Dermis blood vessel endothelial cell (primary cell): ENCODE results near the gene P3R3URF. TPM values are rescaled to one million over a fixed set of nuclear protein-coding genes. Genes with fewer than 3 reads are reported as not detected.
A peak's percentile ranks its signal among the peaks of the same experiment; 100 is the strongest.

ENCODE experiments used
- DNase-seq: peaks from one replicate; pipeline ENCODE4 v3.0.0; 2010
- total RNA-seq: library from RNA; depleted of rRNA; stranded (reverse); fragments of >200 nt; gene quantifications from 2 replicates; pipeline ENCODE4 v1.2.3, GENCODE V29; 2014

Gene P3R3URF
- total RNA-seq, 1 donor from 2014 or later: not detected

- peak; percentile 52 for DNase-seq
These were observed 44.4 kb downstream of the P3R3URF start for GRCh38 chr1:46131712-46132528.

- peak; percentile 30 for DNase-seq
These were observed 45.2 kb downstream of the P3R3URF start for GRCh38 chr1:46131093-46131492.

- no peak for DNase-seq
These were observed 45.7 kb downstream of the P3R3URF start for GRCh38 chr1:46130606-46131005.

GRCh38 chr1:46130121-46130520 is 46.2 kb downstream of the P3R3URF start:
- peak; percentile 28 for DNase-seq

- DNase-seq: no peak
These were observed 47.9 kb downstream of the P3R3URF start for GRCh38 chr1:46128344-46128743.

Other genes starting within 250 kb of the P3R3URF start
- 15.8 and 21.0 TPM in 2 replicates for gene PIK3R3, start 43.9 kb downstream of the P3R3URF start, total RNA-seq
- gene TSPAN1, start 1.4 kb downstream of the P3R3URF start, total RNA-seq: 0.28 and 0.68 TPM in 2 replicates
- gene POMGNT1, start 21.9 kb upstream of the P3R3URF start, total RNA-seq: 42.4 and 52.3 TPM in 2 replicates
- 1.8 and 2.2 TPM in 2 replicates for gene LURAP1, start 26.8 kb upstream of the P3R3URF start, total RNA-seq
- 2.0 and 11.2 TPM in 2 replicates for gene RAD54L, start 71.3 kb upstream of the P3R3URF start, total RNA-seq
- 76.6 and 85.2 TPM in 2 replicates for gene LRRC41, start 127.1 kb upstream of the P3R3URF start, total RNA-seq
- 236 and 706 TPM in 2 replicates for gene UQCRH, start 127.2 kb upstream of the P3R3URF start, total RNA-seq
- gene NSUN4, start 164.3 kb upstream of the P3R3URF start, total RNA-seq: 17.5 and 22.5 TPM in 2 replicates
- gene FAAH, start 217.8 kb upstream of the P3R3URF start, total RNA-seq: 1.0 and 2.6 TPM in 2 replicates